Mucosa of gallbladder (tissue), 1 donor: ENCODE measurements around the gene TRIM73. TPM values are rescaled to one million over a fixed set of nuclear protein-coding genes. Genes with fewer than 3 reads are reported as not detected.
"Not testable (repeated sequence)": the region's sequence is repeated elsewhere in the genome, so short reads cannot be mapped to it uniquely, and the experiment has no call there.

ENCODE experiments used
- DNase-seq: peaks from one replicate; pipeline ENCODE4 v3.0.0-alpha.2; 2020; ENCODE audit warnings: low spot score
- total RNA-seq: library from RNA; stranded (reverse); gene quantifications from one replicate; pipeline ENCODE4 v1.2.1, GENCODE V29; 2021
- donor health status: DM: no; HTN: no; CAD: no.

The TRIM73 gene
- total RNA-seq, 1 donor from 2014 or later, result 6.0 TPM

GRCh38 chr7:75415829-75416373 is 20.5 kb downstream of the TRIM73 start:
- DNase-seq, result not testable (repeated sequence)

- not testable (repeated sequence) for DNase-seq
These were observed 21.4 kb downstream of the TRIM73 start for GRCh38 chr7:75416787-75417186.

- DNase-seq, result not testable (repeated sequence)
These were observed 22.9 kb downstream of the TRIM73 start for GRCh38 chr7:75418292-75418858.

- not testable (repeated sequence) for DNase-seq
These were observed 23.8 kb downstream of the TRIM73 start for GRCh38 chr7:75419210-75419609.

- DNase-seq, result not testable (repeated sequence)
These were observed 24.3 kb downstream of the TRIM73 start for GRCh38 chr7:75419693-75420092.

GRCh38 chr7:75420152-75420551 is 24.7 kb downstream of the TRIM73 start:
- not testable (repeated sequence) for DNase-seq

GRCh38 chr7:75421798-75422710 is 26.6 kb downstream of the TRIM73 start:
- not testable (repeated sequence) for DNase-seq

- DNase-seq, result not testable (repeated sequence)
These were observed 28.1 kb downstream of the TRIM73 start for GRCh38 chr7:75423481-75423880.

GRCh38 chr7:75439000-75439399 is 43.6 kb downstream of the TRIM73 start:
- DNase-seq, result not testable (repeated sequence)

- not testable (repeated sequence) for DNase-seq
These were observed 46.7 kb downstream of the TRIM73 start for GRCh38 chr7:75442101-75442464.

- DNase-seq, result not testable (repeated sequence)
These were observed 47.2 kb downstream of the TRIM73 start for GRCh38 chr7:75442465-75443111.

GRCh38 chr7:75449946-75450345 is 54.5 kb downstream of the TRIM73 start:
- not testable (repeated sequence) for DNase-seq

GRCh38 chr7:75452494-75452955 is 57.1 kb downstream of the TRIM73 start:
- DNase-seq, result not testable (repeated sequence)

Other genes starting within 250 kb of the TRIM73 start
- 46.4 TPM for gene POM121C, start 90.7 kb downstream of the TRIM73 start, total RNA-seq
- gene SPDYE5, start 96.7 kb downstream of the TRIM73 start, total RNA-seq, result 0.09 TPM